Vagina (tissue), 2 donors: ENCODE results near the gene AFAP1.

ENCODE experiments used
- CTCF ChIP-seq, 3 experiments: fragments of 450-650 bp in 2 of 3; fragments of 200-600 bp in 1 of 3; sonication (generic) in 1 of 3; IDR thresholded peaks; one replicate each; pipeline ENCODE4 v1.5.1; 2017 to 2019; ENCODE audit warnings: antibody characterized with exemption in 3 of 3, mild to moderate bottlenecking in 2 of 3, moderate library complexity in 2 of 3
- POLR2AphosphoS5 ChIP-seq, 2 donors: sonication (generic); formaldehyde crosslinking; IDR thresholded peaks; one replicate each; pipeline ENCODE4 v1.9.0; 2017; ENCODE audit warnings: antibody characterized with exemption in 2 of 2, mild to moderate bottlenecking in 2 of 2, low read depth in 1 of 2; ENCODE audit not compliant: insufficient read depth in 1 of 2

GRCh38 chr4:7780751-7781348 is 158.8 kb downstream of the AFAP1 start:
- TF ChIP-seq CTCF (IDR thresholded peaks at IDR 0.05): no peak
- no peak for TF ChIP-seq POLR2AphosphoS5 (IDR thresholded peaks at IDR 0.05; ENCODE audit: insufficient read depth in 1 of 2, low read depth in 1 of 2)
